K562 (cell line): Measurements from ENCODE around the gene NBEA. TPM values are rescaled to one million over a fixed set of nuclear protein-coding genes. Genes with fewer than 3 reads are reported as not detected.

ENCODE experiments used
- ATAC-seq: fragments of 200-7000 bp; cut with Tn5 transposase; 3 replicates; pipeline ENCODE4 v1.9.1; 2020; ENCODE audit warnings: moderate library complexity
- BruUV-seq: library from RNA; stranded (reverse); fragments of 400-500 nt; replicated peaks from 2 replicates; lab custom pipeline; 2021; lab: Mats Ljungman, UMichigan
- CTCF ChIA-PET: fragments of 300-600 bp; formaldehyde crosslinking; extraction: SDS; loops from one replicate; lab custom pipeline; 2021; ENCODE audit warnings: low intra/inter-chr PET ratio; lab: Yijun Ruan, JAX
- POLR2A ChIA-PET: fragments of 300-600, 350-650 bp; sonication (Branson Sonifier 250); formaldehyde crosslinking; extraction: SDS; loops from one replicate; lab custom pipeline; 2021; ENCODE audit warnings: antibody characterized with exemption, inconsistent platforms; lab: Yijun Ruan, JAX
- DNase-seq, 4 experiments: peaks; one replicate each; pipeline versions ENCODE4 v3.0.0 to v3.0.0-alpha.2; 2011 to 2018; ENCODE audit warnings: low spot score in 3 of 4, mixed read lengths in 3 of 4; ENCODE audit errors: extremely low read depth in 1 of 4
- FAIRE-seq: peaks from 2 replicates; lab custom pipeline; 2011; peaks lifted over from hg19 to GRCh38; lab: Jason Lieb, UNC
- H2AFZ ChIP-seq: 2 replicates; pipeline ENCODE4 v1.6.0; 2011; ENCODE audit warnings: low read depth, low read length, control low read depth, inconsistent platforms
- H3K27ac ChIP-seq: fragments of 200-600 bp; 3 replicates; pipeline ENCODE4 v1.8.0; 2011; ENCODE audit warnings: low read depth, mild to moderate bottlenecking, control low read depth, inconsistent platforms, low read length, moderate library complexity, mixed read lengths; ENCODE audit errors: extremely low read depth
- H3K27me3 ChIP-seq, 2 experiments: fragments of 300-600 bp in 1 of 2; 2 replicates in 1 of 2; 3 replicates in 1 of 2; pipeline versions ENCODE4 v1.6.0 to v1.8.0; 2011; ENCODE audit warnings: inconsistent platforms in 2 of 2, low read length in 2 of 2, mild to moderate bottlenecking in 1 of 2, mixed read lengths in 1 of 2, moderate library complexity in 1 of 2; ENCODE audit not compliant: control insufficient read depth in 2 of 2, insufficient read depth in 2 of 2
- H3K36me3 ChIP-seq: fragments of 300-600 bp; 3 replicates; pipeline ENCODE4 v1.8.0; 2011; ENCODE audit warnings: mild to moderate bottlenecking, low read length, inconsistent platforms; ENCODE audit not compliant: control insufficient read depth, insufficient read depth
- H3K4me1 ChIP-seq, 2 experiments: fragments of 200-600 bp in 1 of 2; replicated peaks in 1 of 2; 2 replicates in 1 of 2; 3 replicates in 1 of 2; pipeline versions ENCODE4 v1.5.1 to v1.8.0; 2011; ENCODE audit warnings: inconsistent platforms in 2 of 2, low read length in 2 of 2, mild to moderate bottlenecking in 1 of 2, mixed read lengths in 1 of 2, moderate library complexity in 1 of 2; ENCODE audit not compliant: control insufficient read depth in 2 of 2, insufficient read depth in 2 of 2
- H3K4me2 ChIP-seq: 2 replicates; pipeline ENCODE4 v1.6.1; 2011; ENCODE audit warnings: low read length, control low read depth, inconsistent platforms, mixed read lengths; ENCODE audit not compliant: insufficient read depth
- H3K4me3 ChIP-seq: fragments of 200-600 bp; sonication (generic), shearing (Covaris generic); 2 replicates; pipeline ENCODE4 v1.5.1; 2016; ENCODE audit warnings: control low read depth, inconsistent platforms
- H3K79me2 ChIP-seq: fragments of 200-600 bp; 3 replicates; pipeline ENCODE4 v1.8.0; 2011; ENCODE audit warnings: low read length, inconsistent platforms; ENCODE audit not compliant: control insufficient read depth, insufficient read depth
- H3K9ac ChIP-seq, 2 experiments: 2 replicates each; pipeline versions ENCODE4 v1.6.0 to v1.6.1; 2011; ENCODE audit warnings: low read depth in 2 of 2, low read length in 2 of 2, control low read depth in 1 of 2, inconsistent platforms in 1 of 2, mild to moderate bottlenecking in 1 of 2, mixed read lengths in 1 of 2; ENCODE audit not compliant: insufficient read depth in 1 of 2
- H3K9me1 ChIP-seq: one replicate; pipeline ENCODE4 v1.6.0; 2011; ENCODE audit warnings: inconsistent platforms, mild to moderate bottlenecking, low read length, moderate library complexity; ENCODE audit not compliant: control insufficient read depth, insufficient read depth
- H3K9me3 ChIP-seq: replicated peaks from 2 replicates; pipeline ENCODE4 v1.5.1; 2011; ENCODE audit warnings: low read depth, low read length, inconsistent platforms; ENCODE audit not compliant: control insufficient read depth, insufficient read depth
- H4K20me1 ChIP-seq: replicated peaks from 2 replicates; pipeline ENCODE4 v1.6.1; 2011; ENCODE audit warnings: low read length, inconsistent platforms, mixed read lengths; ENCODE audit not compliant: control insufficient read depth, insufficient read depth
- ELK3 ChIP-seq: fragments of 450-650 bp; formaldehyde crosslinking; IDR thresholded peaks from 2 replicates; pipeline ENCODE4 v1.4.0; 2020; ENCODE audit warnings: mild to moderate bottlenecking
- NFIX ChIP-seq: fragments of 250-450 bp; sonication (Bioruptor Pico); IDR thresholded peaks from 2 replicates; pipeline ENCODE4 v1.4.0; 2020; ENCODE audit warnings: low read depth, mild to moderate bottlenecking, moderate library complexity
- NR4A1 ChIP-seq, 2 experiments: fragments of 250-450 bp in 1 of 2; fragments of 450-650 bp in 1 of 2; sonication (Bioruptor Pico) in 1 of 2; IDR thresholded peaks; 2 replicates each; pipeline versions ENCODE4 v1.4.0 to v1.6.1; 2016 to 2020; ENCODE audit warnings: mild to moderate bottlenecking in 2 of 2, missing compliant biosample characterization in 1 of 2, missing genetic modification characterization in 1 of 2, moderate library complexity in 1 of 2
- RFX7 ChIP-seq: fragments of 250-450 bp; sonication (Bioruptor Pico); IDR thresholded peaks from 2 replicates; pipeline ENCODE4 v1.5.1; 2021; ENCODE audit warnings: mild to moderate bottlenecking
- ZBTB11 ChIP-seq, 3 experiments: fragments of 200-800 bp in 1 of 3; fragments of 250-450 bp in 1 of 3; fragments of 450-650 bp in 1 of 3; sonication (Bioruptor Pico) in 1 of 3; sonication (Bioruptor generic) in 1 of 3; formaldehyde crosslinking in 1 of 3; IDR thresholded peaks; 2 replicates each; pipeline versions ENCODE4 v1.6.1 to v1.8.0; 2016 to 2022; ENCODE audit warnings: mild to moderate bottlenecking in 2 of 3, missing genetic modification characterization in 2 of 3, missing compliant biosample characterization in 1 of 3, moderate library complexity in 1 of 3
- ZNF24 ChIP-seq: fragments of 450-650 bp; IDR thresholded peaks from 2 replicates; pipeline ENCODE4 v1.6.1; 2016
- ZNF79 ChIP-seq: fragments of 250-450 bp; sonication (Bioruptor Pico); IDR thresholded peaks from 2 replicates; pipeline ENCODE4 v1.4.0; 2020; ENCODE audit warnings: low read depth, mild to moderate bottlenecking, moderate library complexity
- WGBS: fragments of 100-300 bp; shearing (Covaris generic); methylation state at CpG from one replicate; pipeline ENCODE4 v1.1.6; 2016; ENCODE audit warnings: low coverage, mixed read lengths; ENCODE audit not compliant: insufficient coverage; ENCODE audit errors: missing lambda C conversion rate; 5-methylcytosine and 5-hydroxymethylcytosine counted together
- in situ Hi-C: fragments of 300-500 bp; cut with MboI; formaldehyde crosslinking; loops from 4 replicates; pipeline ENCODE4 v1.15.0; 2018; ENCODE audit warnings: inconsistent platforms, mixed read lengths
- intact Hi-C: fragments of 100-400 bp; cut with micrococcal nuclease; formaldehyde crosslinking; loops from 2 replicates; pipeline ENCODE4 v1.14.2; 2022
- polyA plus RNA-seq, 8 experiments: library from polyadenylated mRNA; depleted of rRNA in 4 of 8; stranded (reverse) in 5 of 8; unstranded in 3 of 8; fragments of >200 nt; fragmentation: Nextera tagmentation in 2 of 8; fragmentation: Illumina TruSeq in 1 of 8; extraction: Ambion mirVana in 2 of 8; extraction: Trizol in 1 of 8; gene quantifications; 2 replicates each; pipeline versions ENCODE4 v1.2.1 to v1.2.3, GENCODE V29; 2011 to 2014; ENCODE audit warnings: inconsistent platforms in 1 of 8, missing spikeins in 1 of 8
- total RNA-seq, 7 experiments: library from RNA; depleted of rRNA in 6 of 7; stranded (reverse); fragments of >200 nt in 6 of 7; fragmentation: Illumina TruSeq in 2 of 7; extraction: Trizol in 2 of 7; gene quantifications; 2 replicates each; pipeline versions ENCODE4 v1.2.1 to v1.2.3, GENCODE V29; 2011 to 2021; ENCODE audit warnings: low replicate concordance in 1 of 7
- TF ChIP-seq, protein P1 (sequence below): fragments of 250-450 bp; sonication (Bioruptor Pico); IDR thresholded peaks from 2 replicates; pipeline ENCODE4 v1.8.0; 2022; ENCODE audit warnings: moderate library complexity, mild to moderate bottlenecking, inconsistent platforms
- TF ChIP-seq, protein P2 (sequence below): sonication (generic); formaldehyde crosslinking; IDR thresholded peaks from 2 replicates; pipeline ENCODE4 v1.8.0; 2022; ENCODE audit warnings: mild to moderate bottlenecking, low read depth, missing genetic modification reagents
- TF ChIP-seq, protein P3 (sequence below): fragments of 250-450 bp; sonication (Bioruptor Pico); IDR thresholded peaks from 2 replicates; pipeline ENCODE4 v1.4.0; 2020; ENCODE audit warnings: mild to moderate bottlenecking

Gene NBEA
- total and polyA plus RNA-seq, 9 of the 15 experiments (the other 6 are each of a cell fraction or from before 2014, with no cell fraction given) = 0.03 to 0.94 (median 0.05) TPM; not detected in 2

DNA sequence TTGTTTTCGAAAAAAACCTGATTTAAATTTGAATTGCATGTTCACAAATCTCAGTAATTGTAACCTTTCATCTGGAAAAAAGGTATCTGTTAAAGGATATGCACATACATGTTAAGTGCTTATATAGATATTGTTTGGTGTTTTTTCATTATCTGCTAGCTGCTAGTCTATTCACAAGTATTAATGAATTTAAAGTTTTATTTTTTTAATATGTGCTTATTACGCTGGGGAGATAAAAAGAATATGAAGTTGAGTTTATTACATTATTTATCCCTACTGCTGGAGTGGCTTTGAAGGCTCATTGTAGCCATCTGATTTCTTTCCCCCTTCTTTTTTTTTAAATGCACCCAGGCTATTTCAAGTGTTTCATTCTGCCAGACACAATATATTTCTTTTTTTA is 538.3 kb downstream of the NBEA start (continued):
- no peak for TF ChIP-seq ELK3 (CRISPR knock-in tag)
- no peak for TF ChIP-seq ZBTB11 (CRISPR knock-in tag; IDR thresholded peaks at IDR 0.05)
- TF ChIP-seq, protein P1, sequence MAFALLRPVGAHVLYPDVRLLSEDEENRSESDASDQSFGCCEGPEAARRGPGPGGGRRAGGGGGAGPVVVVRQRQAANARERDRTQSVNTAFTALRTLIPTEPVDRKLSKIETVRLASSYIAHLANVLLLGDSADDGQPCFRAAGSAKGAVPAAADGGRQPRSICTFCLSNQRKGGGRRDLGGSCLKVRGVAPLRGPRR (CRISPR knock-in tag) = no peak

GRCh38 chr13:35481777-35482176 is 539.7 kb downstream of the NBEA start:
- Histone ChIP-seq H3K9ac (no peak overlapping the region), H3K4me2 (no peak overlapping the region), H3K36me3 (no peaks in the 10 kb centered on the region), H3K27me3 (no peaks in the 10 kb centered on the region), H3K9me1 (no peaks in the 10 kb centered on the region), H3K4me3 (no peak overlapping the region), H3K79me2 (no peaks in the 10 kb centered on the region), H3K4me1 (no peaks in the 10 kb centered on the region), H4K20me1 (no peaks in the 10 kb centered on the region), H3K27ac (no peak overlapping the region), H2AFZ (no peak overlapping the region), H3K9me3 (no peaks in the 10 kb centered on the region)
- FAIRE-seq = no peak
- BruUV-seq = no TSS peak
- ATAC-seq = no peak
- no peak for TF ChIP-seq NFIX (CRISPR knock-in tag)
- TF ChIP-seq ZNF24 = no peak
- TF ChIP-seq ZNF79 (CRISPR knock-in tag) = no peak
- no peak for TF ChIP-seq RFX7 (CRISPR knock-in tag)
- TF ChIP-seq, protein P2, sequence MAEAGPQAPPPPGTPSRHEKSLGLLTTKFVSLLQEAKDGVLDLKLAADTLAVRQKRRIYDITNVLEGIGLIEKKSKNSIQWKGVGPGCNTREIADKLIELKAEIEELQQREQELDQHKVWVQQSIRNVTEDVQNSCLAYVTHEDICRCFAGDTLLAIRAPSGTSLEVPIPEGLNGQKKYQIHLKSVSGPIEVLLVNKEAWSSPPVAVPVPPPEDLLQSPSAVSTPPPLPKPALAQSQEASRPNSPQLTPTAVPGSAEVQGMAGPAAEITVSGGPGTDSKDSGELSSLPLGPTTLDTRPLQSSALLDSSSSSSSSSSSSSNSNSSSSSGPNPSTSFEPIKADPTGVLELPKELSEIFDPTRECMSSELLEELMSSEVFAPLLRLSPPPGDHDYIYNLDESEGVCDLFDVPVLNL = no peak
- TF ChIP-seq, protein P3, sequence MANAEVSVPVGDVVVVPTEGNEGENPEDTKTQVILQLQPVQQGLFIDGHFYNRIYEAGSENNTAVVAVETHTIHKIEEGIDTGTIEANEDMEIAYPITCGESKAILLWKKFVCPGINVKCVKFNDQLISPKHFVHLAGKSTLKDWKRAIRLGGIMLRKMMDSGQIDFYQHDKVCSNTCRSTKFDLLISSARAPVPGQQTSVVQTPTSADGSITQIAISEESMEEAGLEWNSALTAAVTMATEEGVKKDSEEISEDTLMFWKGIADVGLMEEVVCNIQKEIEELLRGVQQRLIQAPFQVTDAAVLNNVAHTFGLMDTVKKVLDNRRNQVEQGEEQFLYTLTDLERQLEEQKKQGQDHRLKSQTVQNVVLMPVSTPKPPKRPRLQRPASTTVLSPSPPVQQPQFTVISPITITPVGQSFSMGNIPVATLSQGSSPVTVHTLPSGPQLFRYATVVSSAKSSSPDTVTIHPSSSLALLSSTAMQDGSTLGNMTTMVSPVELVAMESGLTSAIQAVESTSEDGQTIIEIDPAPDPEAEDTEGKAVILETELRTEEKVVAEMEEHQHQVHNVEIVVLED = no peak
- TF ChIP-seq NR4A1 (CRISPR knock-in tag; IDR thresholded peaks at IDR 0.05) = no peak
- no peak for TF ChIP-seq NR4A1 (tag; IDR thresholded peaks at IDR 0.05)
- in situ Hi-C loops = no loop called here
- DNase-seq = no peak
- ChIA-PET CTCF (no interaction called here), POLR2A (no interaction called here)
- 0% methylated on average over 2 of the region's 2 CpGs for WGBS
- intact Hi-C loops = no loop called here
